ENCODE data around the gene WTAP. TPM values are rescaled to one million over a fixed set of nuclear protein-coding genes. Genes with fewer than 3 reads are reported as not detected.
A peak's percentile ranks its signal among the peaks of the same experiment; 100 is the strongest.
"Not testable (repeated sequence)": the region's sequence is repeated elsewhere in the genome, so short reads cannot be mapped to it uniquely, and the experiment has no call there.

Gene WTAP
- total RNA-seq, 4 donors from 2014 or later: 57.8 to 76.7 (median 67.9) TPM

DNA sequence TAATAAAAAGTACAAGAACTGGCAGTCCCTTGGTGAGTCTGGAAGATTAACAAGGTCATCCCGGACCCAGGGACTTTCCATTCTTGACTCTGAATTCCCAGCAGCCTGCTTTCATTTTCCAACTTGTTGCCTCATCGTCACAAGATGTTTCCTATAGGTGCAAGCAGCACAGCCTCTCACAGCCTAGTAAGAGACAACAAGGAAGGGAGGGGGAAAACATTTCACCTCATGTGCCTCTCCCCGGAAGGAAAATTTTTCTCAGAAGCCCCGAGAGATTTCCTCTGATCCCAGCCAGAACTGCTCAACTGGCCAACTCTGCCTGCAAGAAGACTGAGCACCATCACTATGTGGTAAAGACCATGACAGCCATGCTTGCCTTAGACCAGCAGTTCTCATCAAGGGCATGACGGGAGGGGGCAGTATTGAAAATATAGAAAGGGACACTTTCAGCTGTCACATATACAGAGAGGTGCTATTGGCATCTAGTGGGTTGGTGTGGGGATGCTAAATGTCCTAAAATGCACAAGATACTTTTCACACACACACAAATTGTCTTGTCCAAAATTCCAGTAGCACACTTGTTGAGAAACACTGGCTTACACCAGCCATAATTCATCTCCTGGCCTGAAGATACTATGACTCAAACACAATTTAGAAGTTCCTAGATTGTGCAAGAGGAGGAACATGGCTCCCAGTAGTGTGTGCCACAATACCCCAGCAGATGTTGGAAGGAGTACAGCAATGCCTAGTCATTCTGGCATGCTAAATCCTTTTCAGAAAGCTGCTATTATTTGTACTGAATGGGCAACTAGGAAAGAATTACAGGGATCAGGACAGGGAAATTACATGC, 10.8 kb upstream of the WTAP start:
- TF ChIP-seq, protein P1, sequence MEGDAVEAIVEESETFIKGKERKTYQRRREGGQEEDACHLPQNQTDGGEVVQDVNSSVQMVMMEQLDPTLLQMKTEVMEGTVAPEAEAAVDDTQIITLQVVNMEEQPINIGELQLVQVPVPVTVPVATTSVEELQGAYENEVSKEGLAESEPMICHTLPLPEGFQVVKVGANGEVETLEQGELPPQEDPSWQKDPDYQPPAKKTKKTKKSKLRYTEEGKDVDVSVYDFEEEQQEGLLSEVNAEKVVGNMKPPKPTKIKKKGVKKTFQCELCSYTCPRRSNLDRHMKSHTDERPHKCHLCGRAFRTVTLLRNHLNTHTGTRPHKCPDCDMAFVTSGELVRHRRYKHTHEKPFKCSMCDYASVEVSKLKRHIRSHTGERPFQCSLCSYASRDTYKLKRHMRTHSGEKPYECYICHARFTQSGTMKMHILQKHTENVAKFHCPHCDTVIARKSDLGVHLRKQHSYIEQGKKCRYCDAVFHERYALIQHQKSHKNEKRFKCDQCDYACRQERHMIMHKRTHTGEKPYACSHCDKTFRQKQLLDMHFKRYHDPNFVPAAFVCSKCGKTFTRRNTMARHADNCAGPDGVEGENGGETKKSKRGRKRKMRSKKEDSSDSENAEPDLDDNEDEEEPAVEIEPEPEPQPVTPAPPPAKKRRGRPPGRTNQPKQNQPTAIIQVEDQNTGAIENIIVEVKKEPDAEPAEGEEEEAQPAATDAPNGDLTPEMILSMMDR (IDR thresholded peaks at IDR 0.05): no peak
- no peak for TF ChIP-seq POLR2A (IDR thresholded peaks at IDR 0.05)
- intact Hi-C loops (cut with DNase I; ENCODE audit: low total_unique reads): no loop called here
- DNase-seq (ENCODE audit: low spot score in 2 of 2): peak in 1 of 2 donors; percentile 85
- 15 to 23% methylated on average over 5 of the region's 5 CpGs for WGBS, 2 donors
- no peak overlapping the region for H3K4me3 ChIP-seq (ENCODE audit: low read depth, poor library complexity, severe bottlenecking)

- intact Hi-C loops (cut with DNase I; ENCODE audit: low total_unique reads): no loop called here
- TF ChIP-seq, protein P1 (IDR thresholded peaks at IDR 0.05): no peak
- no peak for TF ChIP-seq POLR2A (IDR thresholded peaks at IDR 0.05)
- DNase-seq (ENCODE audit: low spot score in 2 of 2): no peak
- H3K4me3 ChIP-seq (ENCODE audit: low read depth, poor library complexity, severe bottlenecking): no peak overlapping the region
- WGBS, 2 donors: 73 to 74% methylated on average over 3 of the region's 3 CpGs
These were observed 8.7 kb upstream of the WTAP start for GRCh38 chr6:159718634-159719033.

DNA sequence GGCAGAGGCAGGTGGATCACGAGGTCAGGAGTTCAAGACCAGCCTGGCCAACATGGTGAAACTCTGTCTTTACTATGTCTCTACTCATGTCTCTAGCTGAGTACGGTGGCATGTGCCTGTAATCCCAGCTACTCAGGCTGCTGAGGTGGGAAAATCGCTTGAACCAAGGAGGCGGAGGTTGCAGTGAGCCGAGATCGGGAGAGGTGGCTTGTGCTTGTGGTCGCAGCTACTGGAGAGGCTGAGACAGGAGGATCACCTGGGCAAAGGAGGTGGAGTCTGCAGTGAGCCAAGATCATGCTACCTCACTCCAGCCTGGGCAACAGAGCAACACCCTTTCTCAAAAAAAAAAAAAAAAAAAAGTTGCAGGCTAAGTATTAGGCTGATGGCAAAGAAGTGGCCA, 8.0 kb upstream of the WTAP start:
- WGBS, 2 donors: 96 to 100% methylated on average over 7 of the region's 7 CpGs
- TF ChIP-seq, protein P1 (IDR thresholded peaks at IDR 0.05): no peak
- no peak for TF ChIP-seq POLR2A (IDR thresholded peaks at IDR 0.05)
- no peak for DNase-seq (ENCODE audit: low spot score in 2 of 2)
- no peak overlapping the region for H3K4me3 ChIP-seq (ENCODE audit: low read depth, poor library complexity, severe bottlenecking)
- intact Hi-C loops (cut with DNase I; ENCODE audit: low total_unique reads): no loop called here

DNA sequence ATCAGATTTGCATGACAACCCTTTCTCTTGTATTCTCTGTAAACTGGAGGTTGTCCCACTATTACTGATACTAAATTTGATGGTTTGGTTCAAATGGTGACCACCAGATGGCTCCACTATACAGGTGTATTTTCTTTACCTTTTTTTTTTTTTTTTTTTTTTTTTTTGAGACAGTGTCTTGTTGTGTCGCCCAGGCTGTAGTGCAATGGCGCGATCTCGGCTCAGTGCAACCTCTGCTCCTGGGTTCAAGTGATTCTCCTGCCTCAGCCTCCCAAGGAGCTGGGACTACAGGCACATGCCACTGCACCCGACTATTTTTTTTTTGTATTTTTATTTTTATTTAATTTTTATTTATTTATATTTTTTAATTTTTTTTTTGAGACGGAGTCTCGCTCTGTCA, 6.6 kb upstream of the WTAP start:
- TF ChIP-seq, protein P1 (IDR thresholded peaks at IDR 0.05): no peak
- TF ChIP-seq POLR2A (IDR thresholded peaks at IDR 0.05): no peak
- intact Hi-C loops (cut with DNase I; ENCODE audit: low total_unique reads): no loop called here
- no peak overlapping the region for H3K4me3 ChIP-seq (ENCODE audit: low read depth, poor library complexity, severe bottlenecking)
- 58 to 65% methylated on average over 7 of the region's 7 CpGs for WGBS, 2 donors
- DNase-seq (ENCODE audit: low spot score in 2 of 2): no peak

GRCh38 chr6:159721981-159722380, 5.3 kb upstream of the WTAP start:
- H3K4me3 ChIP-seq (ENCODE audit: low read depth, poor library complexity, severe bottlenecking); DNase-seq (ENCODE audit: low spot score in 2 of 2); intact Hi-C loops (cut with DNase I; ENCODE audit: low total_unique reads): not testable (repeated sequence)
- WGBS, 2 donors: 98 to 100% methylated on average over 3 of the region's 3 CpGs

- TF ChIP-seq, protein P1 (IDR thresholded peaks at IDR 0.05): no peak
- no peak for TF ChIP-seq POLR2A (IDR thresholded peaks at IDR 0.05)
- intact Hi-C loops (cut with DNase I; ENCODE audit: low total_unique reads): no loop called here
These were observed 4.7 kb upstream of the WTAP start for GRCh38 chr6:159722655-159723054.

More at GRCh38 chr6:159722655-159723054, 4.7 kb upstream of the WTAP start:
- no peak overlapping the region for H3K4me3 ChIP-seq (ENCODE audit: low read depth, poor library complexity, severe bottlenecking)
- no peak for DNase-seq (ENCODE audit: low spot score in 2 of 2)
